Right atrium auricular region (tissue), 2 donors: ENCODE results near the gene BRWD1. TPM values are rescaled to one million over a fixed set of nuclear protein-coding genes. Genes with fewer than 3 reads are reported as not detected.

Source experiments
- DNase-seq: peaks from one replicate; pipeline ENCODE4 v3.0.0-alpha.2; 2019; ENCODE audit warnings: low spot score
- H3K27ac ChIP-seq, 2 donors: fragments of 200-600 bp; sonication (generic); 1 replicate in 1 of 2; 2 replicates in 1 of 2; pipeline ENCODE4 v1.5.1; 2016 to 2019
- H3K27me3 ChIP-seq, 2 donors: fragments of 200-600 bp; sonication (generic); one replicate each; pipeline versions ENCODE4 v1.5.1 to v1.6.0; 2017 to 2019
- H3K36me3 ChIP-seq: fragments of 200-600 bp; sonication (generic); one replicate; pipeline ENCODE4 v1.5.1; 2016
- H3K4me1 ChIP-seq, 2 donors: fragments of 200-600 bp; sonication (generic); one replicate each; pipeline versions ENCODE4 v1.5.1 to v1.6.0; 2017 to 2019
- H3K4me3 ChIP-seq, 2 donors: fragments of 200-600 bp; sonication (generic); 1 replicate in 1 of 2; 2 replicates in 1 of 2; pipeline ENCODE4 v1.5.1; 2017 to 2019; ENCODE audit warnings: mild to moderate bottlenecking in 1 of 2, moderate library complexity in 1 of 2
- H3K9me3 ChIP-seq, 2 donors: fragments of 200-600 bp; sonication (generic); one replicate each; pipeline ENCODE4 v1.5.1; 2019
- total RNA-seq, 2 donors: library from RNA; depleted of rRNA; stranded (reverse); fragments of >200 nt; gene quantifications; one replicate each; pipeline ENCODE4 v1.1.0, GENCODE V29; 2016
- TF ChIP-seq, protein P1 (sequence below), 2 donors: fragments of 200-600 bp; sonication (generic); IDR thresholded peaks; one replicate each; pipeline ENCODE4 v1.5.1; 2019; ENCODE audit warnings: antibody characterized with exemption in 2 of 2

BRWD1 gene
- total RNA-seq, 2 donors from 2014 or later, result 40.6 TPM

DNA sequence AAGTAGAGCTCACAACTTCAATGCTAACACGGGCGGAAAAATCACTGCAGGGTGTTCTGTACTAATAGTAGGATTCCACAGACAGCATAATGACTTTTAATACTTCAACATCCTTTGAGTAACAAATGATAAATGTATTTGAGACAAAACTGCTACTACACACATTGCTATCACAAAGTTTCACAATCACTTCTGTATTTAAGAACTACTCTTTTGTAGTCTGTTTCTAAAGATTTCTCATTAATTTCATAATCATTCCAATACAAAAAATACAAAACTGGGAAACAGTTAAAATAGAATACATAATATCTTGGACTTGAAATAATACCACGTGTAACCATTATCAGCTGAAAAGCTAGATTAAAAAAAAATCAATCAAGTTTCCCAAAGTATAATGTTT, 32.8 kb upstream of the BRWD1 start:
- peaks cover 0 to 30% of the 10 kb centered on the region in 2 donors for H3K4me1 ChIP-seq
- H3K36me3 ChIP-seq, result peaks cover 25% of the 10 kb centered on the region
- DNase-seq, result no peak
- no peaks in the 10 kb centered on the region for H3K27me3 ChIP-seq
- H3K4me3 ChIP-seq, result no peak overlapping the region
- TF ChIP-seq, protein P1, sequence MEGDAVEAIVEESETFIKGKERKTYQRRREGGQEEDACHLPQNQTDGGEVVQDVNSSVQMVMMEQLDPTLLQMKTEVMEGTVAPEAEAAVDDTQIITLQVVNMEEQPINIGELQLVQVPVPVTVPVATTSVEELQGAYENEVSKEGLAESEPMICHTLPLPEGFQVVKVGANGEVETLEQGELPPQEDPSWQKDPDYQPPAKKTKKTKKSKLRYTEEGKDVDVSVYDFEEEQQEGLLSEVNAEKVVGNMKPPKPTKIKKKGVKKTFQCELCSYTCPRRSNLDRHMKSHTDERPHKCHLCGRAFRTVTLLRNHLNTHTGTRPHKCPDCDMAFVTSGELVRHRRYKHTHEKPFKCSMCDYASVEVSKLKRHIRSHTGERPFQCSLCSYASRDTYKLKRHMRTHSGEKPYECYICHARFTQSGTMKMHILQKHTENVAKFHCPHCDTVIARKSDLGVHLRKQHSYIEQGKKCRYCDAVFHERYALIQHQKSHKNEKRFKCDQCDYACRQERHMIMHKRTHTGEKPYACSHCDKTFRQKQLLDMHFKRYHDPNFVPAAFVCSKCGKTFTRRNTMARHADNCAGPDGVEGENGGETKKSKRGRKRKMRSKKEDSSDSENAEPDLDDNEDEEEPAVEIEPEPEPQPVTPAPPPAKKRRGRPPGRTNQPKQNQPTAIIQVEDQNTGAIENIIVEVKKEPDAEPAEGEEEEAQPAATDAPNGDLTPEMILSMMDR (IDR thresholded peaks at IDR 0.05), result no peak
- H3K27ac ChIP-seq, result peak overlapping the region in 1 of 2 donors; percentile 93
- no peaks in the 10 kb centered on the region for H3K9me3 ChIP-seq

- Histone ChIP-seq H3K4me3 (no peak overlapping the region), H3K36me3 (peaks cover 29% of the 10 kb centered on the region), H3K27ac (peak overlapping the region in 1 of 2 donors; percentile 16), H3K9me3 (no peaks in the 10 kb centered on the region), H3K27me3 (no peaks in the 10 kb centered on the region), H3K4me1 (peaks cover 0 to 30% of the 10 kb centered on the region in 2 donors)
- DNase-seq, result no peak
- TF ChIP-seq, protein P1 (IDR thresholded peaks at IDR 0.05), result no peak
These were observed 32.0 kb upstream of the BRWD1 start for GRCh38 chr21:39345440-39345839.

GRCh38 chr21:39344848-39345247, 31.4 kb upstream of the BRWD1 start:
- Histone ChIP-seq H3K9me3 (no peaks in the 10 kb centered on the region), H3K27me3 (no peaks in the 10 kb centered on the region), H3K4me3 (no peak overlapping the region), H3K27ac (no peak overlapping the region), H3K36me3 (peaks cover 29% of the 10 kb centered on the region), H3K4me1 (peaks cover 0 to 29% of the 10 kb centered on the region in 2 donors)
- TF ChIP-seq, protein P1 (IDR thresholded peaks at IDR 0.05), result no peak
- DNase-seq, result no peak

GRCh38 chr21:39341249-39341923, 28.0 kb upstream of the BRWD1 start:
- H3K36me3 ChIP-seq, result peaks cover 29% of the 10 kb centered on the region
- no peaks in the 10 kb centered on the region for H3K27me3 ChIP-seq
- H3K4me3 ChIP-seq, result no peak overlapping the region
- DNase-seq, result no peak
- H3K9me3 ChIP-seq, result no peaks in the 10 kb centered on the region
- peaks cover 0 to 14% of the 10 kb centered on the region in 2 donors for H3K4me1 ChIP-seq
- TF ChIP-seq, protein P1 (IDR thresholded peaks at IDR 0.05), result no peak
- no peak overlapping the region for H3K27ac ChIP-seq

- H3K9me3 ChIP-seq, result no peaks in the 10 kb centered on the region
- peaks cover 0 to 8% of the 10 kb centered on the region in 2 donors for H3K4me1 ChIP-seq
- no peak overlapping the region for H3K4me3 ChIP-seq
- no peak overlapping the region for H3K27ac ChIP-seq
- H3K36me3 ChIP-seq, result peaks cover 29% of the 10 kb centered on the region
- TF ChIP-seq, protein P1 (IDR thresholded peaks at IDR 0.05), result no peak
- no peaks in the 10 kb centered on the region for H3K27me3 ChIP-seq
- no peak for DNase-seq
These were observed 27.3 kb upstream of the BRWD1 start for GRCh38 chr21:39340687-39341086.

DNA sequence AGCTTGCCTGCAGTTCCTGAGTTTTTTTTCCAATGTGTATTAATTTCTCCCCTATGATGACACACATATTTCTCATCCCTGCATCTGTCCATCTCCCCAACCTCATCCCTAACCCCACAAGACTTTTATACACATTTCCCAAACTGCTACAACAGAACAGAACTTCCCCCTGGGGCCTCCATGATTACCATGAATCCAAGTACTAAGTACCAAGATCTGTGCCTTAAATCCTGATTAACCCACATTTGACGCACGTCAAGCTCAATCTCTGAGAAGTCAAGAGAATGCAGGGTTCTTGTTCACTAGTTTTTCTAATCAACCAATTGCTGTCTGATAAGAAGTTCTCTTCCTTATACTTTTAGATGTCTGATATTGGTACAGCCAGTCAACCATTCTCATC, 25.8 kb upstream of the BRWD1 start:
- TF ChIP-seq, protein P1 (IDR thresholded peaks at IDR 0.05), result no peak
- Histone ChIP-seq H3K27me3 (no peaks in the 10 kb centered on the region), H3K36me3 (peaks cover 24% of the 10 kb centered on the region), H3K4me1 (no peaks in the 10 kb centered on the region), H3K9me3 (no peaks in the 10 kb centered on the region), H3K4me3 (no peak overlapping the region), H3K27ac (no peak overlapping the region)
- no peak for DNase-seq
